GM18505 (cell line): ENCODE data around the gene RGS12.

ENCODE experiments used
- ATAC-seq: cut with Tn5 transposase; IDR thresholded peaks from one replicate; pipeline ENCODE4 v1.9.1; 2021; ENCODE audit not compliant: unreplicated experiment
- POLR2A ChIP-seq: IDR thresholded peaks from 4 replicates; pipeline ENCODE4 v1.6.1; 2011; ENCODE audit warnings: borderline replicate concordance; ENCODE audit not compliant: insufficient read depth, insufficient read length; ENCODE audit errors: extremely low read depth

RGS12 gene

DNA sequence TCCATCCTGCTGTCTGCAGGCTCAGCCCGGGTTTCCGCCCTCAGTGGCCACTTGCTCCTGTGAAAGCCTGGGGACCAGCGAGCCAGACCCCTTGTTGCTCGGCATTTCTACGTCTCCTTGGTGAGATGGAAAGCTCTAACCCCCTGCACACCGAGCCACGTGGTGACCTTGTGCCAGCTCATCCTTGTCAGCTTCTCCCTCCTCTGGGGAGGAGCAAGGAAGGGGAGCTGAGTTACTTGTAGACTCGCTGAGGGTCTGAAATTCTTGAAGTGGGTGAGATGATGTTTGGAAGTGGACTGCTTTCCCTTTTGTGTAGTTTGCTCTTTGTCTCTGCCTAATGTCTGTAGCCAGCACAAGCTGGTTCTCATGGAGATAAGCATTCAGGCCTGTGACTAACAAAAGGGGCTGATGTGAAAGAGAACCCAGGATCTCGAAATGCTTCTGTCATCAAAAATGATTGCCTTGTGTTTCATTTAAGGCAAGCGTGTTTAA lies 29.3 kb downstream of the RGS12 start:
- TF ChIP-seq POLR2A: no peak
- ATAC-seq: no peak

- no peak for ATAC-seq
- TF ChIP-seq POLR2A: no peak
These were observed 30.3 kb downstream of the RGS12 start for GRCh38 chr4:3323071-3323481.

GRCh38 chr4:3324093-3324815 lies 31.4 kb downstream of the RGS12 start:
- TF ChIP-seq POLR2A: no peak
- no peak for ATAC-seq

- no peak for ATAC-seq
- TF ChIP-seq POLR2A: no peak
These were observed 36.2 kb downstream of the RGS12 start for GRCh38 chr4:3328814-3329663.

- no peak for ATAC-seq
- no peak for TF ChIP-seq POLR2A
These were observed 37.1 kb downstream of the RGS12 start for GRCh38 chr4:3329887-3330286.

DNA sequence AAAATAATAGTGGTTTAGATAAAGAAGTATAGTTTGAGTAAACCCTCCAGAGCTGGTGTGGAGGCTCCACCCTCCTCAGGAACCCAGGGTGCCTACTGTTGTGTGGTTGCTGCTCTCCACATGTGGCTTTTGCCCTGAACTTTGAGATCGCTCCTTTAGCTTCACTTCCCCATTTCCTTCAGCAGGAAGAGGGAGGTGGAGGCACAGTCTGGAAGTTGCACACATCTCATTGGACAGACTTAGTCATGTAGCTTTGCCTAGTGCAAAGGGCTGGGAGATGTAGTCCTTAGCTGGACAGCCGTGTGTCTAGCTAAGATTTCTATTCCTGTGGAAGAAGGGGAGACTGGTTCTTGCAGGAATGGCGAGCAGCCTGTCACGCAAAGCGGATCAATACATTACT lies 37.9 kb downstream of the RGS12 start:
- no peak for ATAC-seq
- TF ChIP-seq POLR2A: no peak

- no peak for ATAC-seq
- no peak for TF ChIP-seq POLR2A
These were observed 38.9 kb downstream of the RGS12 start for GRCh38 chr4:3331511-3332394.

DNA sequence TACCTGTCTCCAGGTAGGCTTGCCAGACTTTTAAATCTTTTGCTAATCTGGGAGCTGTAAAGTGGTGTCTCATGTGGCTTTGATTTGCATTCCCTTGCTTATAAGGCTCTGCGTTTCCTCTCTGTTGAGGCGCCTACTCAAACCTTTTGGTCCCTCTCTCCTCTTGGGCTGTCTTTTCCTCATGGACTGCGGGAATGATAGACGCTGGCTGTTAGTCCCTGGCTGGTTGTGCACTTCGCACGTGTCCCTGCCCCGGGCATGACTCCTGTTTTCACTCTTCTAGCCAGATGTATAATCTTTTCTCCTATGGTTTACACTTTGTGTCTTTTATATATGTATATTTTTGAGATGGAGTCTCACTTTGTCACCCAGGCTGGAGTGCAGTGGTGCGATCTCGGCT lies 39.7 kb downstream of the RGS12 start:
- TF ChIP-seq POLR2A: no peak
- no peak for ATAC-seq

- no peak for TF ChIP-seq POLR2A
- no peak for ATAC-seq
These were observed 41.5 kb downstream of the RGS12 start for GRCh38 chr4:3334316-3334715.

- ATAC-seq: no peak
- no peak for TF ChIP-seq POLR2A
These were observed 42.6 kb downstream of the RGS12 start for GRCh38 chr4:3335385-3335784.

DNA sequence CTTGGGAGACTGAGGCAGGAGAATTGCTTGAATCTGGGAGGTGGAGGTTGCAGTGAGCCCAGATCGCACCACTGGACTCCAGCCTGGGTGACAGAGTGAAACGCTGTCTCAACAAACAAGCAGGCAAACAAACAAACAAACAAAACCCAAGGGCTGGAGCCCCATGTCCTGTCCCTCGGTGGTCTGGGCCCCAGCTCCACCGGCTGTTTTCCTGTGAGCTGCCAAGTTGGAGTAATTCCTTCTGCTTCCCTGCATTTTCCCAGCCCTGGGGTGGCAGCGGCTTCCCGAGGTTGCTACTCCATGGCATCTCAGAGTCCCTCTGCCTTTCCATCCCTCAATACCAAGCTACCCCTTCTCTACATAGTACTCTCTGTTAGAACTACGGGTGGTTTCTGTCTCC lies 43.2 kb downstream of the RGS12 start:
- ATAC-seq: no peak
- no peak for TF ChIP-seq POLR2A

DNA sequence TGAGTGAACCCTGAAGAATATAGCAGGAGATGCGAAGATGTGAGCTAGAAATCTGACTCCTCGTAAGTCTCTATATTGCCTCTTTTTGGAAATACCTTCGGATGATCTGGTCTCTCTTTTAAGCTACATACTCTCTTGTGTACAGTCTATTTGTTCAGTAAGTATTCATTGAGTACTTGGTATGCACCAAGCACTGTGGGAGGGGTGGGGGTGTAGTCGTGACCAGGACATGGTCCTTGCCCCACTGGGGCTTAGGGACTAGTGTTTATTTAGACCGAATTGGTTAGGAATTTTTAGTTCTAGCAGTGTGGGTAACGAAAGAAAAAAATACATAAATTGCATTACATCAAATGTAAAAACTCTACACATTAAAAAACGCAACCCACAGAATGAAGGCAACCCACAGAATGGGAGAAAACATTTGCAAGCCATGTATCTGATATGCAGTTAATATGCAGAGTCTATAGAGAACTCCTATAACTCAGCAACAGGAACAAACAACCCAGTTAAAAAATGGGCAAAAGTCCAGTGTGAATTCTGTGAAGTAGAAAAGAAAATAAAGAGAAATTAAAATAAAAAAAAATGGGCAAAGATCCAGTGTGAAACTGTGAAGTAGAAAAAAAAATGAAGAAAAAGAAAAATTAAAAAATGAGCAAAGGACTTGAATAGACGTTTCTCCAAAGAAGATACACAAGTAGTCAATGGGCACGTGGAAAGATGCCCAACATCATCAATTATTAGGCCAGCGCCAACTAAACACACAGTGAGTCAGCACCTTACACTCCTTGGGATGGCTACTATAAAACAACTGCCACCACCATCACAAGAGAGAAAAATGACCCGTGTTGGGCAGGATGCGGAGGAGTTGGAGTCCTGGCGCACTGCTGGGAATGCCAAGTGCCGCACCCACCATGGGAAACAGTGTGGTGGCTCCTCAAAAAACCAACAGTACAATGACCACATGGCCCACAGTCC lies 43.8 kb downstream of the RGS12 start:
- no peak for ATAC-seq
- no peak for TF ChIP-seq POLR2A

DNA sequence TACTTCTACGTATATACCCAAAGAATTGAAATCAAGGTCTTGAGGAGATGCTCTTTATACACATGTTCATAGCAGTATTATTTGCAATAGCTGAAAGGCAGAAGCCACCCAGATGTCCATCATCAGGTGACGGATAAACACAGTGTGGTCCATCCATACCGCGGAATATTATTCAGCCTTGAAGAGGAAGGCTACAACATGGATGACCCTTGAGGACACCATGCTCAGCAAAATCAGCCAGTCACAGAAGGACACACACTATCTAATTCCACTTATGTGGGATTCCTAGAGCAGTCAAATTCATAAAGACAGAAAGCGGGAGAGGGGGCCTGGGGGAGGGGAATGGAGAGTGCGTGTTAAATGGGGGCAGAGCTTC lies 44.5 kb downstream of the RGS12 start:
- ATAC-seq: no peak

GRCh38 chr4:3337811-3338210 lies 45.0 kb downstream of the RGS12 start:
- TF ChIP-seq POLR2A: no peak
- no peak for ATAC-seq

More for the DNA sequence above, 44.5 kb downstream of the RGS12 start:
- TF ChIP-seq POLR2A: no peak
